H1 (cell line): ENCODE results near the gene UMOD.

Experiments used
- CBX8 ChIP-seq: fragments of 300-800, 300-1000 bp; sonication (generic); IDR thresholded peaks from 2 replicates; pipeline ENCODE4 v1.7.1; 2016; ENCODE audit warnings: low read depth, low read length, borderline replicate concordance
- CTCF ChIP-seq, 3 experiments: IDR thresholded peaks; 1 replicate in 2 of 3; 2 replicates in 1 of 3; pipeline versions ENCODE4 v1.5.1 to v1.6.1; 2011; ENCODE audit warnings: low read length in 3 of 3, mild to moderate bottlenecking in 3 of 3, inconsistent platforms in 2 of 3, low read depth in 1 of 3, moderate library complexity in 1 of 3; ENCODE audit not compliant: insufficient read depth in 1 of 3; ENCODE audit errors: control extremely low read depth in 1 of 3
- EGR1 ChIP-seq: IDR thresholded peaks from 2 replicates; pipeline ENCODE4 v1.6.1; 2011; ENCODE audit warnings: low read depth, low read length, borderline replicate concordance
- EZH2 ChIP-seq: fragments of 200-600 bp; sonication (generic); IDR thresholded peaks from 2 replicates; pipeline ENCODE4 v1.7.1; 2012; ENCODE audit warnings: low read depth, mild to moderate bottlenecking, moderate library complexity, low read length, inconsistent platforms; ENCODE audit not compliant: severe bottlenecking
- MAX ChIP-seq: IDR thresholded peaks from 2 replicates; pipeline ENCODE4 v1.6.1; 2012; ENCODE audit warnings: inconsistent platforms
- POLR2A ChIP-seq, 2 experiments: IDR thresholded peaks; 1 replicate in 1 of 2; 2 replicates in 1 of 2; pipeline ENCODE4 v1.6.1; 2011; ENCODE audit warnings: low read depth in 2 of 2, low read length in 2 of 2, mild to moderate bottlenecking in 2 of 2; ENCODE audit errors: control extremely low read depth in 1 of 2
- POLR2AphosphoS5 ChIP-seq: IDR thresholded peaks from 2 replicates; pipeline ENCODE4 v1.6.1; 2011; ENCODE audit warnings: low read depth, low read length
- RFX5 ChIP-seq: IDR thresholded peaks from 2 replicates; pipeline ENCODE4 v1.6.1; 2011; ENCODE audit warnings: low read depth, low read length, improper control_type of control experiment, borderline replicate concordance
- TBP ChIP-seq: IDR thresholded peaks from 2 replicates; pipeline ENCODE4 v1.6.1; 2011; ENCODE audit warnings: low read depth, low read length, improper control_type of control experiment

GRCh38 chr16:20316715-20317114 is 35.8 kb downstream of the UMOD start:
- TF ChIP-seq POLR2AphosphoS5 (no peak), POLR2A (IDR thresholded peaks at IDR 0.05; ENCODE audit: control extremely low read depth in 1 of 2, low read depth in 2 of 2, low read length in 2 of 2) (no peak), CTCF (IDR thresholded peaks at IDR 0.05; ENCODE audit: control extremely low read depth in 1 of 3, insufficient read depth in 1 of 3, low read depth in 1 of 3, low read length in 3 of 3) (no peak), MAX (no peak), CBX8 (no peak), EZH2 (no peak), RFX5 (no peak), TBP (no peak), EGR1 (no peak)
